Measurements from ENCODE around the gene ZNF691. TPM values are rescaled to one million over a fixed set of nuclear protein-coding genes. Genes with fewer than 3 reads are reported as not detected.

Gene ZNF691
- total and polyA plus RNA-seq, 8 donors: 9.9 to 22.2 (median 17.8) TPM

DNA sequence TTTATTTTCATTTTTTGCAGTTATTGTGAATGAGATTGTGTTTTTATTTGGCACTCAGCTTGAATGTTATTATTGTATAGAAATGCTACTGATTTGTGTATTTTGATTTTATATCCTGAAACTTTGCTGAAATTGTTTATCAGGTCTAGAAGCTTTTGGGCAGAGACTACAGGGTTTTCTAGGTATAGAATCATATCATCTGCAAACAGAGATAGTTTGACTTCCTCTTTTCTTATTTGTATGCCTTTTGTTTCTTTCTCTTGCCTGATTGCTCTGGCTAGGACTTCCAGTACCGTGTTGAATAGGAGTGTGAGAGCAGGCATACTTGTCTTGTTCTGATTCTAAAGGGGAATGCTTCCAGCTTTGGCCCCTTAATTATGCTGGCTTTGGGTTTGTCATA lies 27.3 kb downstream of the ZNF691 start:
- ATAC-seq: no peak
- H3K9me3 ChIP-seq: peaks cover 0 to 12% of the 10 kb centered on the region in 2 donors
- H3K4me3 ChIP-seq: no peak overlapping the region
- no peaks in the 10 kb centered on the region for H3K4me1 ChIP-seq
- intact Hi-C loops (cut with DNase I): no loop called here
- peaks cover 0 to 10% of the 10 kb centered on the region in 2 donors for H3K27me3 ChIP-seq
- no peaks in the 10 kb centered on the region for H3K36me3 ChIP-seq
- TF ChIP-seq CTCF (IDR thresholded peaks at IDR 0.05): no peak
- H3K27ac ChIP-seq: no peak overlapping the region
- no peak for DNase-seq

DNA sequence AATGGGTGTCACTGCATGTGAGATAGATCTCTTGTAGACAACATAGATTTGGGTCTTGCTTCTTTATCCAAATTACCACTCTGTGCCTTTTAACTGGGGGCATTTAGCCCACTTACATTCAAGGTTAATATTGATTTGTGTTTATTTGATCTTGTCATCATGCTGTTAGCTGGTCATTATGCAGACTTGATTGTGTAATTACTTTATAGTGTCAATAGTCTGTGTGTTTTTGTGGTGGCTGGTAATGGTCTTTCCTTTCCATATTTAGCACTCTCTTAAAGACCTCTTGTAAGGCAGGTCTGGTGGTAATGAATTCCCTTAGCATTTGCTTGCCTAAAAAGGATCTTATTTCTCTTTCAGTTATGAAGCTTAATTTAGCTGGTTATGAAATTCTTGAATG lies 29.6 kb downstream of the ZNF691 start:
- no peak for ATAC-seq

DNA sequence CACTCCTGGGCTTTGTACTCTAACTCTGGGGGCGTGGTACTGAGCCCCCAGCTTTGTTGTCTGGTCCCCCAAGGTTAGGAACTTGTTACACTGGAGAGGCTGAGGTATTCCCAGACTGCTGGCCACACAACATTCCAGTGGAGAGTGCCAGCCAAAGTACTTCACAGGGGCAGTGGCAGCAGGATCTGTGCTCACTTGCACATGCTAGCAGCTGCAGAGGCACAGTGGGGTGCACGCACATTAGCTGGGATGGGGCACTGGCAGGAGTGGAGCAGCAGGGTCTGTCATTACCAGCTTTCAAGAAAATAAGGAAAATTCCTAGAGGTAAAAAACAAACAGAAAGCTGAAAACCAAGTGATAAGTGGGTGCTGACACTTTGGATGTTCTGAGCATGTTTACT lies 31.0 kb downstream of the ZNF691 start:
- DNase-seq (peak in 1 of 4 donors; percentile 23), ATAC-seq (peak; percentile 85)
- Histone ChIP-seq H3K4me3 (no peak overlapping the region), H3K36me3 (no peaks in the 10 kb centered on the region), H3K27me3 (peaks cover 0 to 15% of the 10 kb centered on the region in 2 donors), H3K4me1 (no peaks in the 10 kb centered on the region), H3K27ac (no peak overlapping the region), H3K9me3 (peaks cover 0 to 18% of the 10 kb centered on the region in 2 donors)
- intact Hi-C loops (cut with DNase I): no loop called here
- TF ChIP-seq CTCF (IDR thresholded peaks at IDR 0.05): no peak

More for the DNA sequence above, 29.6 kb downstream of the ZNF691 start:
- Histone ChIP-seq H3K4me1 (no peaks in the 10 kb centered on the region), H3K4me3 (no peak overlapping the region), H3K36me3 (no peaks in the 10 kb centered on the region), H3K27ac (no peak overlapping the region), H3K27me3 (peaks cover 0 to 15% of the 10 kb centered on the region in 2 donors), H3K9me3 (peaks cover 0 to 18% of the 10 kb centered on the region in 2 donors)
- no peak for DNase-seq
- TF ChIP-seq CTCF (IDR thresholded peaks at IDR 0.05): no peak
- intact Hi-C loops (cut with DNase I): no loop called here

DNA sequence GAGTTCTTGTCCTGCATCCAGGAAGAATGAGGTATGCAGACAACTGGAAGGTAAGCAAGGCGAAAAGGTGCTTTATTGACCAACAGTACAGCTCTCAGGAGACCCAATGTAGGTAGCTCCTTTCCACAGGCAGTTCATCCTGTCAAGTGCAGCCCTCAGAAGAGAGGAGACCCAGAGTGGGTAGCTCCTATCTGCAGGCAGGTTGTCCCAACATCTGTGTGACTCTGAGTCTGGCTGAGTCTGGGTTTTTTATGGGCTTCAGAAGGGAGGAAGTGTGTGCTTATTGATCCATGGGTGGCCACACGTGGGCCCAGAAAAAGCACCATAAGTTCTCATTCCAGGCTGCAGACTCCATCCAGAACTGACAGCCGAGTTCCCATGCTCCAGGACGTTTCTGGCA lies 34.0 kb downstream of the ZNF691 start:
- no peak for ATAC-seq
- no peak overlapping the region for H3K27ac ChIP-seq
- no peak for DNase-seq

More for the DNA sequence above, 34.0 kb downstream of the ZNF691 start:
- peaks cover 0 to 15% of the 10 kb centered on the region in 2 donors for H3K27me3 ChIP-seq
- H3K36me3 ChIP-seq: no peaks in the 10 kb centered on the region
- peaks cover 0 to 7% of the 10 kb centered on the region in 2 donors for H3K9me3 ChIP-seq
- no peak overlapping the region for H3K4me3 ChIP-seq
- TF ChIP-seq CTCF (IDR thresholded peaks at IDR 0.05): no peak
- H3K4me1 ChIP-seq: no peaks in the 10 kb centered on the region
- intact Hi-C loops (cut with DNase I): no loop called here

Data from left lung (tissue), 10 donors.